ENCODE data around the gene CCDC157. TPM values are rescaled to one million over a fixed set of nuclear protein-coding genes. Genes with fewer than 3 reads are reported as not detected.

Gene CCDC157
- total RNA-seq, 1 donor from 2014 or later: 3.7 TPM

GRCh38 chr22:30413001-30413400, 56.2 kb downstream of the CCDC157 start:
- peaks cover 40% of the 10 kb centered on the region for H3K36me3 Mint-ChIP-seq
- no peaks in the 10 kb centered on the region for H3K9me3 ChIP-seq (ENCODE audit: low read depth)
- no peaks in the 10 kb centered on the region for H3K79me2 ChIP-seq (ENCODE audit: low read depth)
- no peaks in the 10 kb centered on the region for H3F3A ChIP-seq (ENCODE audit: low read depth)
- no peaks in the 10 kb centered on the region for H3K9me3 Mint-ChIP-seq
- no peak overlapping the region for H3K4me2 ChIP-seq
- no peaks in the 10 kb centered on the region for H4K20me1 ChIP-seq (ENCODE audit: low read depth)
- H3K36me3 ChIP-seq: no peaks in the 10 kb centered on the region
- DNase-seq (ENCODE audit: low spot score): no peak
- no peaks in the 10 kb centered on the region for H3K4me1 Mint-ChIP-seq
- H3K9ac ChIP-seq: no peak overlapping the region
- H3K27me3 Mint-ChIP-seq (ENCODE audit: insufficient read depth, low read depth): no peaks in the 10 kb centered on the region
- H3K27ac ChIP-seq: no peak overlapping the region
- no peak overlapping the region for H3K4me3 ChIP-seq
- no peaks in the 10 kb centered on the region for H3K27me3 ChIP-seq
- H2AFZ ChIP-seq (replicated peaks): no peak overlapping the region
- TF ChIP-seq, protein P1, sequence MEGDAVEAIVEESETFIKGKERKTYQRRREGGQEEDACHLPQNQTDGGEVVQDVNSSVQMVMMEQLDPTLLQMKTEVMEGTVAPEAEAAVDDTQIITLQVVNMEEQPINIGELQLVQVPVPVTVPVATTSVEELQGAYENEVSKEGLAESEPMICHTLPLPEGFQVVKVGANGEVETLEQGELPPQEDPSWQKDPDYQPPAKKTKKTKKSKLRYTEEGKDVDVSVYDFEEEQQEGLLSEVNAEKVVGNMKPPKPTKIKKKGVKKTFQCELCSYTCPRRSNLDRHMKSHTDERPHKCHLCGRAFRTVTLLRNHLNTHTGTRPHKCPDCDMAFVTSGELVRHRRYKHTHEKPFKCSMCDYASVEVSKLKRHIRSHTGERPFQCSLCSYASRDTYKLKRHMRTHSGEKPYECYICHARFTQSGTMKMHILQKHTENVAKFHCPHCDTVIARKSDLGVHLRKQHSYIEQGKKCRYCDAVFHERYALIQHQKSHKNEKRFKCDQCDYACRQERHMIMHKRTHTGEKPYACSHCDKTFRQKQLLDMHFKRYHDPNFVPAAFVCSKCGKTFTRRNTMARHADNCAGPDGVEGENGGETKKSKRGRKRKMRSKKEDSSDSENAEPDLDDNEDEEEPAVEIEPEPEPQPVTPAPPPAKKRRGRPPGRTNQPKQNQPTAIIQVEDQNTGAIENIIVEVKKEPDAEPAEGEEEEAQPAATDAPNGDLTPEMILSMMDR (IDR thresholded peaks at IDR 0.05): no peak
- TF ChIP-seq EZH2 (IDR thresholded peaks at IDR 0.05): no peak
- no peak for TF ChIP-seq EZH2phosphoT487 (IDR thresholded peaks at IDR 0.05)
- no peaks in the 10 kb centered on the region for H3K4me1 ChIP-seq
- no peak overlapping the region for H3K4me3 Mint-ChIP-seq
- H3K27ac Mint-ChIP-seq: peak overlapping the region; percentile 22

- H3K9me3 Mint-ChIP-seq: no peaks in the 10 kb centered on the region
- Histone ChIP-seq H3K9me3 (ENCODE audit: low read depth) (no peaks in the 10 kb centered on the region), H3K36me3 (no peaks in the 10 kb centered on the region), H3K79me2 (ENCODE audit: low read depth) (no peaks in the 10 kb centered on the region), H3K27me3 (no peaks in the 10 kb centered on the region), H4K20me1 (ENCODE audit: low read depth) (no peaks in the 10 kb centered on the region), H3K9ac (no peak overlapping the region), H3K4me2 (no peak overlapping the region), H3K4me3 (no peak overlapping the region), H3K4me1 (no peaks in the 10 kb centered on the region), H3K27ac (no peak overlapping the region), H2AFZ (replicated peaks) (no peak overlapping the region), H3F3A (ENCODE audit: low read depth) (no peaks in the 10 kb centered on the region)
- no peak overlapping the region for H3K4me3 Mint-ChIP-seq
- H3K36me3 Mint-ChIP-seq: peaks cover 39% of the 10 kb centered on the region
- no peaks in the 10 kb centered on the region for H3K27me3 Mint-ChIP-seq (ENCODE audit: insufficient read depth, low read depth)
- DNase-seq (ENCODE audit: low spot score): no peak
- H3K27ac Mint-ChIP-seq: no peak overlapping the region
- TF ChIP-seq EZH2phosphoT487 (IDR thresholded peaks at IDR 0.05) (no peak), EZH2 (IDR thresholded peaks at IDR 0.05) (no peak)
- TF ChIP-seq, protein P1 (IDR thresholded peaks at IDR 0.05): no peak
- no peaks in the 10 kb centered on the region for H3K4me1 Mint-ChIP-seq
Measured at GRCh38 chr22:30413745-30414524, 57.1 kb downstream of the CCDC157 start.

GRCh38 chr22:30414525-30415047, 57.8 kb downstream of the CCDC157 start:
- no peak overlapping the region for H3K4me3 Mint-ChIP-seq
- H3K79me2 ChIP-seq (ENCODE audit: low read depth): no peaks in the 10 kb centered on the region
- no peaks in the 10 kb centered on the region for H3K9me3 Mint-ChIP-seq

More at GRCh38 chr22:30414525-30415047, 57.8 kb downstream of the CCDC157 start:
- H3K27ac ChIP-seq: no peak overlapping the region
- no peak overlapping the region for H2AFZ ChIP-seq (replicated peaks)
- H3K9me3 ChIP-seq (ENCODE audit: low read depth): no peaks in the 10 kb centered on the region
- Mint-ChIP-seq H3K4me1 (peaks cover 2% of the 10 kb centered on the region), H3K36me3 (peaks cover 36% of the 10 kb centered on the region), H3K27me3 (ENCODE audit: insufficient read depth, low read depth) (no peaks in the 10 kb centered on the region), H3K27ac (no peak overlapping the region)
- no peak overlapping the region for H3K9ac ChIP-seq
- H4K20me1 ChIP-seq (ENCODE audit: low read depth): no peaks in the 10 kb centered on the region
- no peak for DNase-seq (ENCODE audit: low spot score)
- no peaks in the 10 kb centered on the region for H3K27me3 ChIP-seq
- no peaks in the 10 kb centered on the region for H3K4me1 ChIP-seq
- no peak overlapping the region for H3K4me3 ChIP-seq
- no peak overlapping the region for H3K4me2 ChIP-seq
- no peaks in the 10 kb centered on the region for H3K36me3 ChIP-seq
- no peaks in the 10 kb centered on the region for H3F3A ChIP-seq (ENCODE audit: low read depth)
- TF ChIP-seq, protein P1 (IDR thresholded peaks at IDR 0.05): no peak
- TF ChIP-seq EZH2 (IDR thresholded peaks at IDR 0.05) (no peak), EZH2phosphoT487 (IDR thresholded peaks at IDR 0.05) (no peak)

Measured in neural progenitor cell (in vitro differentiated cells).